Myocyte (in vitro differentiated cells): ENCODE results near the gene GBP6. TPM values are rescaled to one million over a fixed set of nuclear protein-coding genes. Genes with fewer than 3 reads are reported as not detected.
"Not testable (repeated sequence)": the region's sequence is repeated elsewhere in the genome, so short reads cannot be mapped to it uniquely, and the experiment has no call there.

Experiments
- DNase-seq: peaks from one replicate; pipeline ENCODE4 v3.0.0-alpha.2; 2012; ENCODE audit warnings: low read depth
- polyA plus RNA-seq: library from polyadenylated mRNA; unstranded; fragments of >200 nt; gene quantifications from one replicate; pipeline ENCODE4 v1.2.1, GENCODE V29; 2012; ENCODE audit warnings: missing spikeins
- total RNA-seq: library from RNA; depleted of rRNA; stranded (reverse); fragments of >200 nt; gene quantifications from 2 replicates; pipeline ENCODE4 v1.2.3, GENCODE V29; 2014

Gene GBP6
- 0.16 TPM in 1 of 2 replicates, not detected in the other for total RNA-seq
- polyA plus RNA-seq: 0.03 TPM

GRCh38 chr1:89363638-89364536 lies at the start of gene GBP6:
TSS of gene GBP6 (plus strand) at chr1:89364059. CDS start at chr1:89368552, 4,493 bp downstream.
- no peak for DNase-seq

- peak; percentile 68 for DNase-seq
Observed at GRCh38 chr1:89322402-89322801, 41.5 kb upstream of the GBP6 start.

- no peak for DNase-seq
Observed at GRCh38 chr1:89331890-89332289, 32.0 kb upstream of the GBP6 start.

GRCh38 chr1:89332461-89332860 lies 31.4 kb upstream of the GBP6 start:
- no peak for DNase-seq

- DNase-seq: no peak
Observed at GRCh38 chr1:89335486-89335885, 28.4 kb upstream of the GBP6 start.

- DNase-seq: no peak
Observed at GRCh38 chr1:89337903-89338302, 26.0 kb upstream of the GBP6 start.

- DNase-seq: no peak
Observed at GRCh38 chr1:89339039-89339438, 24.8 kb upstream of the GBP6 start.

- DNase-seq: not testable (repeated sequence)
Observed at GRCh38 chr1:89345479-89345878, 18.4 kb upstream of the GBP6 start.

- DNase-seq: no peak
Observed at GRCh38 chr1:89347296-89347695, 16.6 kb upstream of the GBP6 start.

- DNase-seq: no peak
Observed at GRCh38 chr1:89350298-89350697, 13.6 kb upstream of the GBP6 start.

- DNase-seq: no peak
Observed at GRCh38 chr1:89351597-89352311, 12.1 kb upstream of the GBP6 start.

GRCh38 chr1:89352421-89352820 lies 11.4 kb upstream of the GBP6 start:
- no peak for DNase-seq

- DNase-seq: no peak
Observed at GRCh38 chr1:89354205-89354604, 9.7 kb upstream of the GBP6 start.

GRCh38 chr1:89355056-89355455 lies 8.8 kb upstream of the GBP6 start:
- DNase-seq: no peak

- DNase-seq: peak; percentile 57
Observed at GRCh38 chr1:89356658-89357400, 7.0 kb upstream of the GBP6 start.

GRCh38 chr1:89358287-89358893 lies 5.5 kb upstream of the GBP6 start:
- DNase-seq: peak; percentile 81

GRCh38 chr1:89360716-89361115 lies 3.1 kb upstream of the GBP6 start:
- no peak for DNase-seq

GRCh38 chr1:89361681-89362080 lies 2.2 kb upstream of the GBP6 start:
- no peak for DNase-seq

- DNase-seq: no peak
Observed at GRCh38 chr1:89363196-89363595, 663 bp upstream of the GBP6 start.

GRCh38 chr1:89364954-89365550 lies 1.2 kb downstream of the GBP6 start:
- DNase-seq: no peak

- no peak for DNase-seq
Observed at GRCh38 chr1:89367221-89367620, 3.4 kb downstream of the GBP6 start.
